Upper lobe of left lung (tissue), 4 donors: ENCODE measurements around the gene STAC.

Experiments used
- CTCF ChIP-seq, 6 experiments: fragments of 450-650 bp in 4 of 6; fragments of 200-600 bp in 2 of 6; sonication (generic) in 2 of 6; IDR thresholded peaks; one replicate each; pipeline ENCODE4 v1.5.1; 2016 to 2019; ENCODE audit warnings: antibody characterized with exemption in 6 of 6
- POLR2AphosphoS5 ChIP-seq, 2 donors: sonication (generic); formaldehyde crosslinking; IDR thresholded peaks; one replicate each; pipeline ENCODE4 v1.5.1; 2017; ENCODE audit warnings: antibody characterized with exemption in 2 of 2

GRCh38 chr3:36408146-36408545, 27.8 kb downstream of the STAC start:
- TF ChIP-seq POLR2AphosphoS5 (IDR thresholded peaks at IDR 0.05) (no peak), CTCF (IDR thresholded peaks at IDR 0.05) (peak in 1 of 6 experiments; percentile 20)
